Stimulated activated CD4-positive, alpha-beta T cell treated with anti-CD3 and anti-CD28 coated beads, Interleukin-2, amount 100 ng/mL, for 4 hours (primary cell): Measurements from ENCODE around the gene GUCY2F.

Source experiments
- DNase-seq: peaks from one replicate; pipeline ENCODE4 v3.0.0-alpha.2; 2020; ENCODE audit warnings: low read depth

Gene GUCY2F

DNA sequence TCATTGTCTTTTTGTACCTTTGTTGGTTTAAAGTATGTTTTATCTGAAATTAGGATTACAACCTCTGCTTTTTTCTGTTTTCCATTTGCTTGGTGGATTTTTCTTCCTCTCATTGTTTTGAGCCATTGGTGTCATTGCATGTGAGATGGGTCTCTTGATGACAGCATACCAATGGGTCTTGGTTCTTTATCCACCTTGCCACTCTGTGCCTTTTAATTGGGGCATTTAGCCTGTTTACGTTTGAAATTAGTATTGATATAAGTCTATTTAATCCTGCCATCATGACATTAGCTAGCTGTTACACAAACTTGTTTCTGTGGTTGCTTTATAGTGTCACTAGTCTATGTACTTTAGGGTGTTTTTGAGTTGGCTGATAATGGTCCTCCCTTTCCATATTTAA lies 145.7 kb downstream of the GUCY2F start:
- DNase-seq = no peak

DNA sequence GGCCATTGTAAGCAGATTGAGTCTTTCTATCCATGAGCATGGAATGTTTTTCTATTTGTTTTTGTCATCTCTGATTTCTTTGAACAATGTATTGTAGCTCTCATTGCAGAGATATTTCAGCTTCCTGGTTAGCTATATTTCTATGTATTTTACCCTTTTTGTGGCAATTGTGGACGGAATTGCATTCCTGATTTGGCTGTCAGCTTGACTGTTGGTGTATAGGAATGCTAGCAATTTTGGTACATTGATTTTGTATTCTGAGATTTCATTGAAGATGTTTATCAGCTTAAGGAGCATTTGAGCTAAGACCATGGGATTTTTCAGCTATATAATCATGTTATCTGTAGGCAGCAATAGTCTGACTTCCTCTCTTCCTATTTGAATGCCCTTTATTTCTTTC lies 154.6 kb downstream of the GUCY2F start:
- no peak for DNase-seq
